Fibroblast of villous mesenchyme (primary cell): ENCODE results near the gene PPFIBP2. TPM values are rescaled to one million over a fixed set of nuclear protein-coding genes. Genes with fewer than 3 reads are reported as not detected.
"Not testable (repeated sequence)": the region's sequence is repeated elsewhere in the genome, so short reads cannot be mapped to it uniquely, and the experiment has no call there.

ENCODE experiments used
- DNase-seq: peaks from one replicate; pipeline ENCODE4 v3.0.0-alpha.2; 2010; ENCODE audit warnings: low read depth
- H3K4me3 ChIP-seq: 2 replicates; pipeline ENCODE4 v1.5.1; 2011; ENCODE audit warnings: low read depth, mild to moderate bottlenecking, low read length
- CTCF ChIP-seq: IDR thresholded peaks from 2 replicates; pipeline ENCODE4 v1.5.1; 2012; ENCODE audit warnings: low read depth, mild to moderate bottlenecking, low read length; ENCODE audit not compliant: insufficient read depth
- total RNA-seq: library from RNA; depleted of rRNA; stranded (reverse); fragments of >200 nt; gene quantifications from 2 replicates; pipeline ENCODE4 v1.2.3, GENCODE V29; 2012

PPFIBP2 gene
- total RNA-seq, 1 donor = 20.3 TPM

GRCh38 chr11:7515447-7515886 lies 1.7 kb downstream of the PPFIBP2 start:
- no peak for DNase-seq
- TF ChIP-seq CTCF = no peak
- no peak overlapping the region for H3K4me3 ChIP-seq

GRCh38 chr11:7516475-7516874 lies 2.7 kb downstream of the PPFIBP2 start:
- no peak overlapping the region for H3K4me3 ChIP-seq
- TF ChIP-seq CTCF = no peak
- no peak for DNase-seq

- not testable (repeated sequence) for H3K4me3 ChIP-seq, DNase-seq
These were observed 3.9 kb downstream of the PPFIBP2 start for GRCh38 chr11:7517743-7518142.

- no peak overlapping the region for H3K4me3 ChIP-seq
- DNase-seq = no peak
- TF ChIP-seq CTCF = no peak
These were observed 5.2 kb downstream of the PPFIBP2 start for GRCh38 chr11:7518811-7519562.

- no peak for TF ChIP-seq CTCF
- peak; percentile 31 for DNase-seq
These were observed 6.5 kb downstream of the PPFIBP2 start for GRCh38 chr11:7520011-7520942.

GRCh38 chr11:7520981-7521487 lies 7.2 kb downstream of the PPFIBP2 start:
- no peak overlapping the region for H3K4me3 ChIP-seq
- no peak for DNase-seq
- TF ChIP-seq CTCF = no peak

More at GRCh38 chr11:7520011-7520942, 6.5 kb downstream of the PPFIBP2 start:
- H3K4me3 ChIP-seq = no peak overlapping the region

- no peak for TF ChIP-seq CTCF
- no peak overlapping the region for H3K4me3 ChIP-seq
- DNase-seq = no peak
These were observed 8.3 kb downstream of the PPFIBP2 start for GRCh38 chr11:7522121-7522520.
